SK-N-SH (cell line): ENCODE results near the gene PPP6C.

ENCODE experiments used
- CHD2 ChIP-seq: fragments of 150-350 bp; IDR thresholded peaks from 2 replicates; pipeline ENCODE4 v1.6.1; 2018; ENCODE audit warnings: low read length; ENCODE audit not compliant: partially characterized antibody
- EP300 ChIP-seq, 2 experiments: IDR thresholded peaks; 2 replicates each; pipeline versions ENCODE4 v1.4.0 to v1.6.1; 2012; ENCODE audit warnings: borderline replicate concordance in 1 of 2, low read depth in 1 of 2, low read length in 1 of 2
- JUND ChIP-seq: IDR thresholded peaks from 2 replicates; pipeline ENCODE4 v1.4.0; 2012
- MXI1 ChIP-seq: IDR thresholded peaks from 2 replicates; pipeline ENCODE4 v1.6.1; 2012; ENCODE audit warnings: mild to moderate bottlenecking, low read depth, low read length, improper control_type of control experiment
- TAF1 ChIP-seq: IDR thresholded peaks from 2 replicates; pipeline ENCODE4 v1.6.1; 2012; ENCODE audit warnings: low read depth, mild to moderate bottlenecking, low read length, moderate library complexity, borderline replicate concordance
- TF ChIP-seq, protein P1 (sequence below): fragments of 150-350 bp; IDR thresholded peaks from 2 replicates; pipeline ENCODE4 v1.6.1; 2016; ENCODE audit warnings: mild to moderate bottlenecking, low read depth, low read length
- TF ChIP-seq, protein P2 (sequence below): fragments of 200-600 bp; sonication (generic); IDR thresholded peaks from 2 replicates; pipeline ENCODE4 v1.6.1; 2017; ENCODE audit warnings: antibody characterized with exemption, mild to moderate bottlenecking, moderate library complexity
- TF ChIP-seq, protein P3 (sequence below): fragments of 150-350 bp; IDR thresholded peaks from 2 replicates; pipeline ENCODE4 v1.6.1; 2017; ENCODE audit warnings: antibody characterized with exemption, low read length, low read depth, borderline replicate concordance

DNA sequence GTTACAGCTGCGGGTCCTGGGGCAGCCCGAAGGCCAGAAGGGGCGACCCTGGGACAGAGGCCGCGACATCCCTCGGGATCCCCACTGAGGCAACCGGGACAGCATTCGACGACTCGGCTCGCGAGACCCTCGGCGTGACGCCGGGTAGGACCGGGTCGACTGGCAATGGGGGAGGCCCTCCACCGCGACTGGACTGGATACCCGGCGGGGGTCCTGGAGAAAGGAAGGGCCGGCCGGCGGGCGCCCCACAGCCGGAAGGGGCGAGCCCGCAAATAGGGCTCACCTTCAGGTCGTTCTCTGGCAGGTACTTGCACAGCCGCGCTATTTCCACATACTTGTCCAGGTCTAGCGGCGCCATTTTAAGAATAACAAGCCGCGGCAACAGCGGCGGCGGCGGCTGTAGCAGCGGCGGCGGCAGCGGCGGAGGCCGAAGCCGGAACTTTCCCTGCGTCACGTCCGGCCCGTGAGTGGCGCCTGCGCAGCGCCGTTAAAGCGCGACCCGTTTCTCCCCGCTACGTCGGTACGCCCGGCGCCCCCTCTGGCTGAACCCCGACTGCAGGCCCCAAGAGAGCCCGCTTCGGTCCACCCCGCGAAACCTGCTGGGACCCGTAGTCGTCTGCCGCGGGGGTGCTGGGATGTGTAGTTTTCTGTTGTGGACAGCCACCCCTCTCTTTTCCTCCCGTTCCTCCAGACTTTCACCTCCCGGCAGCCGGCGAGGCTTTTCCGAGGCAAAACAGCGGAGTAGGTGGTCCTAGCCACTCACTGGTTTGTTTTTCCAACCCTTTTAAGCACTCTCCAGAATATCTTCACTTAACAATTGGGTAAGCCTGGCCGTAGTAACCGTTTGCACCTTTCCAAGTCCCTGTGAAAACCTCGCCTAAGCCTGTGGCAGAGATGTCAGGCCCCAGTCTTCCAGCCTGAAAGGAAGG is at the start of gene PPP6C:
- TF ChIP-seq, protein P1, sequence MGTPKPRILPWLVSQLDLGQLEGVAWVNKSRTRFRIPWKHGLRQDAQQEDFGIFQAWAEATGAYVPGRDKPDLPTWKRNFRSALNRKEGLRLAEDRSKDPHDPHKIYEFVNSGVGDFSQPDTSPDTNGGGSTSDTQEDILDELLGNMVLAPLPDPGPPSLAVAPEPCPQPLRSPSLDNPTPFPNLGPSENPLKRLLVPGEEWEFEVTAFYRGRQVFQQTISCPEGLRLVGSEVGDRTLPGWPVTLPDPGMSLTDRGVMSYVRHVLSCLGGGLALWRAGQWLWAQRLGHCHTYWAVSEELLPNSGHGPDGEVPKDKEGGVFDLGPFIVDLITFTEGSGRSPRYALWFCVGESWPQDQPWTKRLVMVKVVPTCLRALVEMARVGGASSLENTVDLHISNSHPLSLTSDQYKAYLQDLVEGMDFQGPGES = no peak
- TF ChIP-seq, protein P2, sequence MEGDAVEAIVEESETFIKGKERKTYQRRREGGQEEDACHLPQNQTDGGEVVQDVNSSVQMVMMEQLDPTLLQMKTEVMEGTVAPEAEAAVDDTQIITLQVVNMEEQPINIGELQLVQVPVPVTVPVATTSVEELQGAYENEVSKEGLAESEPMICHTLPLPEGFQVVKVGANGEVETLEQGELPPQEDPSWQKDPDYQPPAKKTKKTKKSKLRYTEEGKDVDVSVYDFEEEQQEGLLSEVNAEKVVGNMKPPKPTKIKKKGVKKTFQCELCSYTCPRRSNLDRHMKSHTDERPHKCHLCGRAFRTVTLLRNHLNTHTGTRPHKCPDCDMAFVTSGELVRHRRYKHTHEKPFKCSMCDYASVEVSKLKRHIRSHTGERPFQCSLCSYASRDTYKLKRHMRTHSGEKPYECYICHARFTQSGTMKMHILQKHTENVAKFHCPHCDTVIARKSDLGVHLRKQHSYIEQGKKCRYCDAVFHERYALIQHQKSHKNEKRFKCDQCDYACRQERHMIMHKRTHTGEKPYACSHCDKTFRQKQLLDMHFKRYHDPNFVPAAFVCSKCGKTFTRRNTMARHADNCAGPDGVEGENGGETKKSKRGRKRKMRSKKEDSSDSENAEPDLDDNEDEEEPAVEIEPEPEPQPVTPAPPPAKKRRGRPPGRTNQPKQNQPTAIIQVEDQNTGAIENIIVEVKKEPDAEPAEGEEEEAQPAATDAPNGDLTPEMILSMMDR = peak; percentile 65
- no peak; the same call in 1 of the 2 replicates for TF ChIP-seq JUND
- TF ChIP-seq, protein P3, sequence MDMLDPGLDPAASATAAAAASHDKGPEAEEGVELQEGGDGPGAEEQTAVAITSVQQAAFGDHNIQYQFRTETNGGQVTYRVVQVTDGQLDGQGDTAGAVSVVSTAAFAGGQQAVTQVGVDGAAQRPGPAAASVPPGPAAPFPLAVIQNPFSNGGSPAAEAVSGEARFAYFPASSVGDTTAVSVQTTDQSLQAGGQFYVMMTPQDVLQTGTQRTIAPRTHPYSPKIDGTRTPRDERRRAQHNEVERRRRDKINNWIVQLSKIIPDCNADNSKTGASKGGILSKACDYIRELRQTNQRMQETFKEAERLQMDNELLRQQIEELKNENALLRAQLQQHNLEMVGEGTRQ = no peak
- TF ChIP-seq MXI1 = peak; percentile 66
- TF ChIP-seq EP300 (IDR thresholded peaks at IDR 0.05; ENCODE audit: borderline replicate concordance in 1 of 2, low read depth in 1 of 2, low read length in 1 of 2) = peak in 1 of 2 experiments; percentile 50; a peak in 3 of 4 replicates
- peak; percentile 71 for TF ChIP-seq TAF1
- peak; percentile 92 for TF ChIP-seq CHD2
